HFF-Myc (cell line): ENCODE data around the gene SRPK3.

Experiments
- DNase-seq: peaks from one replicate; pipeline ENCODE4 v3.0.0-alpha.2; 2011; ENCODE audit warnings: low read depth; ENCODE audit errors: extremely low read depth
- H3K4me3 ChIP-seq: replicated peaks from 2 replicates; pipeline ENCODE4 v1.5.1; 2011; ENCODE audit warnings: low read depth, mild to moderate bottlenecking, control low read depth, low read length
- CTCF ChIP-seq: IDR thresholded peaks from 2 replicates; pipeline ENCODE4 v1.5.1; 2012; ENCODE audit warnings: mild to moderate bottlenecking, low read depth, low read length, control low read depth; ENCODE audit errors: missing control alignments

Gene SRPK3

GRCh38 chrX:153828723-153829548, 48.1 kb downstream of the SRPK3 start:
- no peak overlapping the region for H3K4me3 ChIP-seq
- no peak for TF ChIP-seq CTCF
- DNase-seq: no peak

- no peak for TF ChIP-seq CTCF
- no peak for DNase-seq
- no peak overlapping the region for H3K4me3 ChIP-seq
Measured at GRCh38 chrX:153829549-153829798, 48.6 kb downstream of the SRPK3 start.

GRCh38 chrX:153829799-153830639, 49.2 kb downstream of the SRPK3 start, which contains the start of gene PDZD4:
Gene PDZD4, minus strand, starts transcription at chrX:153830544. Its CDS starts 246 bp downstream, at chrX:153830298.
- no peak for DNase-seq
- no peak for TF ChIP-seq CTCF
- H3K4me3 ChIP-seq: no peak within 1 kb of the TSS

GRCh38 chrX:153830640-153831428, 50.0 kb downstream of the SRPK3 start:
- no peak for DNase-seq
- no peak overlapping the region for H3K4me3 ChIP-seq
- TF ChIP-seq CTCF: no peak

GRCh38 chrX:153831429-153832150, 50.7 kb downstream of the SRPK3 start:
- no peak for TF ChIP-seq CTCF
- DNase-seq: no peak
- no peak overlapping the region for H3K4me3 ChIP-seq

- H3K4me3 ChIP-seq: no peak overlapping the region
- TF ChIP-seq CTCF: no peak
- no peak for DNase-seq
Measured at GRCh38 chrX:153832728-153833127, 51.9 kb downstream of the SRPK3 start.
